Vagina (tissue), 2 donors: ENCODE data around the gene EEF1AKMT3.

Experiments used
- POLR2A ChIP-seq, 2 donors: fragments of 450-650 bp; IDR thresholded peaks; one replicate each; pipeline ENCODE4 v1.6.1; 2017; ENCODE audit warnings: antibody characterized with exemption in 2 of 2, mild to moderate bottlenecking in 2 of 2, moderate library complexity in 2 of 2
- TF ChIP-seq, protein P1 (sequence below), 3 experiments: fragments of 450-650 bp in 2 of 3; fragments of 200-600 bp in 1 of 3; sonication (generic) in 1 of 3; IDR thresholded peaks; one replicate each; pipeline ENCODE4 v1.5.1; 2017 to 2019; ENCODE audit warnings: antibody characterized with exemption in 3 of 3, mild to moderate bottlenecking in 2 of 3, moderate library complexity in 2 of 3

DNA sequence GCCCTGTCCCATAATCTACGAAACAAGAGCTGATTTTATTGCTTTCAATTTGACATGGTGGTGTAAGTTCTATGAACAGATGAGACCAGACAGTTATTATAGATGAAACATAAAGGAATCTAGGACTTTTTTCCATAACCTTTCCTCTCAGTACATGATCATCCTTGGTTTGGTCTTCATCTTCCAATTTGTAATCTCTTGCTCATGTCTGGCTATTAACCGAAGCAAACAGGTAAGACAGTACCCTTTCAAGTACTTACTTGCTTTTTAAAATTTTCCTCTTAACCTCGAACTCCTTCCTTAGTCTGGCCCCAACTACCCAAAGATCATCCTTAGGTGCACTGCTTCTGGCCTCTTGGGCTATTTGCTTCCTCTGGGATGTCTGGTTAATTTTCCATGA is 26.4 kb upstream of the EEF1AKMT3 start:
- TF ChIP-seq, protein P1, sequence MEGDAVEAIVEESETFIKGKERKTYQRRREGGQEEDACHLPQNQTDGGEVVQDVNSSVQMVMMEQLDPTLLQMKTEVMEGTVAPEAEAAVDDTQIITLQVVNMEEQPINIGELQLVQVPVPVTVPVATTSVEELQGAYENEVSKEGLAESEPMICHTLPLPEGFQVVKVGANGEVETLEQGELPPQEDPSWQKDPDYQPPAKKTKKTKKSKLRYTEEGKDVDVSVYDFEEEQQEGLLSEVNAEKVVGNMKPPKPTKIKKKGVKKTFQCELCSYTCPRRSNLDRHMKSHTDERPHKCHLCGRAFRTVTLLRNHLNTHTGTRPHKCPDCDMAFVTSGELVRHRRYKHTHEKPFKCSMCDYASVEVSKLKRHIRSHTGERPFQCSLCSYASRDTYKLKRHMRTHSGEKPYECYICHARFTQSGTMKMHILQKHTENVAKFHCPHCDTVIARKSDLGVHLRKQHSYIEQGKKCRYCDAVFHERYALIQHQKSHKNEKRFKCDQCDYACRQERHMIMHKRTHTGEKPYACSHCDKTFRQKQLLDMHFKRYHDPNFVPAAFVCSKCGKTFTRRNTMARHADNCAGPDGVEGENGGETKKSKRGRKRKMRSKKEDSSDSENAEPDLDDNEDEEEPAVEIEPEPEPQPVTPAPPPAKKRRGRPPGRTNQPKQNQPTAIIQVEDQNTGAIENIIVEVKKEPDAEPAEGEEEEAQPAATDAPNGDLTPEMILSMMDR (IDR thresholded peaks at IDR 0.05): no peak
- TF ChIP-seq POLR2A (IDR thresholded peaks at IDR 0.05): no peak
